SK-N-SH (cell line): ENCODE results near the gene THADA.

Experiments used
- EZH2phosphoT487 ChIP-seq: fragments of 200-600 bp; sonication (generic); IDR thresholded peaks from 2 replicates; pipeline ENCODE4 v1.6.1; 2017; ENCODE audit warnings: low read depth, mixed run types, mild to moderate bottlenecking, antibody characterized with exemption, moderate library complexity, borderline replicate concordance
- FOXJ3 ChIP-seq: sonication (generic); formaldehyde crosslinking; IDR thresholded peaks from 2 replicates; pipeline ENCODE4 v1.5.1; 2020; ENCODE audit warnings: mild to moderate bottlenecking, missing genetic modification reagents
- FOXM1 ChIP-seq: IDR thresholded peaks from 2 replicates; pipeline ENCODE4 v1.4.0; 2012; ENCODE audit warnings: low read depth, mild to moderate bottlenecking
- GABPA ChIP-seq: IDR thresholded peaks from 2 replicates; pipeline ENCODE4 v1.4.0; 2012; ENCODE audit warnings: low read depth, mild to moderate bottlenecking
- MAX ChIP-seq: IDR thresholded peaks from 2 replicates; pipeline ENCODE4 v1.4.0; 2012; ENCODE audit warnings: low read depth
- POLR2AphosphoS5 ChIP-seq: IDR thresholded peaks from 2 replicates; pipeline ENCODE4 v1.6.1; 2012; ENCODE audit warnings: low read depth, low read length
- REST ChIP-seq: IDR thresholded peaks from 2 replicates; pipeline ENCODE4 v1.6.1; 2012; ENCODE audit warnings: mild to moderate bottlenecking, low read depth, low read length, moderate library complexity
- RFX5 ChIP-seq: IDR thresholded peaks from 2 replicates; pipeline ENCODE4 v1.6.1; 2012; ENCODE audit warnings: mild to moderate bottlenecking, improper control_type of control experiment, low read length
- YY1 ChIP-seq: IDR thresholded peaks from 2 replicates; pipeline ENCODE4 v1.4.0; 2012; ENCODE audit warnings: low read depth, mild to moderate bottlenecking
- TF ChIP-seq, protein P1 (sequence below): fragments of 200-600 bp; sonication (generic); IDR thresholded peaks from 2 replicates; pipeline ENCODE4 v1.6.1; 2017; ENCODE audit warnings: antibody characterized with exemption, mild to moderate bottlenecking, moderate library complexity

DNA sequence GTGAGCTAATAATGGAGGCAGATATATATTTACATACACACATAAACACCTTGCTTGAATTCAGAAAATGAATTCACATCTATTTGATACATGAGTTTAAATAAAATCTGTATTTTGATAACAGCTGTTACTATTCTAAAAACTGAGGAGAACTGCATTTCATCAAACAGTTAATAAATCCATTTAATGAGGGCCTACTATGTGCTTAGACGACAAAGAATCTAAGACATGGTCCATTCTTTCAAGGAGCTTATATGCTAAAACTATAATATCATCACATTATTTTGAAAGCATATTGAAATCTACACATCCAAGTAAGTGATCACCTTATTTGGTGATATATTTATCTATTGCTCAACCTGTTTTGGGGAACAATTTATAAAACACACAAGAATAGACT, 278.6 kb downstream of the THADA start:
- TF ChIP-seq REST (no peak), FOXJ3 (CRISPR knock-in tag) (no peak), FOXM1 (no peak), GABPA (no peak), EZH2phosphoT487 (no peak), MAX (no peak), YY1 (no peak), RFX5 (no peak), POLR2AphosphoS5 (no peak)
- TF ChIP-seq, protein P1, sequence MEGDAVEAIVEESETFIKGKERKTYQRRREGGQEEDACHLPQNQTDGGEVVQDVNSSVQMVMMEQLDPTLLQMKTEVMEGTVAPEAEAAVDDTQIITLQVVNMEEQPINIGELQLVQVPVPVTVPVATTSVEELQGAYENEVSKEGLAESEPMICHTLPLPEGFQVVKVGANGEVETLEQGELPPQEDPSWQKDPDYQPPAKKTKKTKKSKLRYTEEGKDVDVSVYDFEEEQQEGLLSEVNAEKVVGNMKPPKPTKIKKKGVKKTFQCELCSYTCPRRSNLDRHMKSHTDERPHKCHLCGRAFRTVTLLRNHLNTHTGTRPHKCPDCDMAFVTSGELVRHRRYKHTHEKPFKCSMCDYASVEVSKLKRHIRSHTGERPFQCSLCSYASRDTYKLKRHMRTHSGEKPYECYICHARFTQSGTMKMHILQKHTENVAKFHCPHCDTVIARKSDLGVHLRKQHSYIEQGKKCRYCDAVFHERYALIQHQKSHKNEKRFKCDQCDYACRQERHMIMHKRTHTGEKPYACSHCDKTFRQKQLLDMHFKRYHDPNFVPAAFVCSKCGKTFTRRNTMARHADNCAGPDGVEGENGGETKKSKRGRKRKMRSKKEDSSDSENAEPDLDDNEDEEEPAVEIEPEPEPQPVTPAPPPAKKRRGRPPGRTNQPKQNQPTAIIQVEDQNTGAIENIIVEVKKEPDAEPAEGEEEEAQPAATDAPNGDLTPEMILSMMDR, result no peak
